IPS-15b (cell line): ENCODE measurements around the gene ARIH1.
"Not testable (repeated sequence)": the region's sequence is repeated elsewhere in the genome, so short reads cannot be mapped to it uniquely, and the experiment has no call there.

Experiments used
- H3K27me3 ChIP-seq: one replicate; pipeline ENCODE4 v1.6.1; 2013; ENCODE audit warnings: low read length; ENCODE audit not compliant: control insufficient read depth, insufficient read depth
- H3K36me3 ChIP-seq: one replicate; pipeline ENCODE4 v1.6.1; 2013; ENCODE audit warnings: low read length; ENCODE audit not compliant: control insufficient read depth, insufficient read depth
- H3K4me1 ChIP-seq: one replicate; pipeline ENCODE4 v1.6.1; 2013; ENCODE audit warnings: mild to moderate bottlenecking, low read length; ENCODE audit not compliant: control insufficient read depth, insufficient read depth
- H3K4me3 ChIP-seq: one replicate; pipeline ENCODE4 v1.5.1; 2013; ENCODE audit warnings: low read depth, low read length
- H3K9ac ChIP-seq: one replicate; pipeline ENCODE4 v1.6.1; 2013; ENCODE audit warnings: low read depth, mild to moderate bottlenecking, low read length
- H3K9me3 ChIP-seq: one replicate; pipeline ENCODE4 v1.6.1; 2013; ENCODE audit warnings: mild to moderate bottlenecking, low read length; ENCODE audit not compliant: control insufficient read depth, insufficient read depth

ARIH1 gene

DNA sequence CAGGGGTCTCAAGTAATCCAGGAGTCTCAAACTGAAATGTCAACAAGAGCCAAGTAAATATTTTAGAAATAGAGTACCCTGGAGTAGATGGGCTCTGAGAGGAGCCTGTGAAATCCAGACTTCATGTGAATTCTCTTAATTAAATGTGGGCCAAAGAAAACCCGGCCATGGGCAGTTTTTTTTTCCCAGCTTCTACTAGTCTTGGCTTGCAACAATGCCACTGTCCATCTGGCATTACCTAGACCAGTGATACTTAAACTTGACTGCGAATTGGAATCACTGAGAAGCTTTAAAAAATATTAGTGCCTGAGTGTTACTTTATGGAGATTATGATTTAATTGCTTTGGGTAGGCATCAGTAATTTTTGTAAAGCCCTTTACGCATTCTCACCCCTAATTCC lies 114.0 kb downstream of the ARIH1 start:
- H3K9me3 ChIP-seq: no peaks in the 10 kb centered on the region
- H3K36me3 ChIP-seq: no peaks in the 10 kb centered on the region
- H3K27me3 ChIP-seq: no peaks in the 10 kb centered on the region
- H3K9ac ChIP-seq: no peak overlapping the region
- no peak overlapping the region for H3K4me3 ChIP-seq
- no peaks in the 10 kb centered on the region for H3K4me1 ChIP-seq

DNA sequence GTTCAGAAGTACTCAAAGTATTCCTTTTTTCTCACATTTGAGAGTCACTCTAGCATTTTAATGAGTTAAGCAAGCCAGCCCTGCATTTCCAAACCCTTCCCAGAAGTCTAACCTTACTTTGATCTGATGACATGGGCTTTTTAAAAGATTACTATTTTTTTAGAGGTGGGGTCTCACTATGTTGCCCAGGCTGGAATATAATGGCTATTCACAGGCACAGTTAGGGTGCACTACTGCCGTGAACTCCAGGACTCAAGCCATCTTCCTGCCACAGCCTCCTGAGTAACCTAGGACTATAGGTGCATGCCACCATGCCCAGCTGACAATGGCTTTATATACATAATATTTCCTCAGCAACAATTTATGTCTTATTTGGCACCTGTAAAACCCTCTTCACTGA lies 116.3 kb downstream of the ARIH1 start:
- H3K27me3 ChIP-seq: no peaks in the 10 kb centered on the region
- no peaks in the 10 kb centered on the region for H3K9me3 ChIP-seq
- no peak overlapping the region for H3K9ac ChIP-seq
- H3K4me1 ChIP-seq: no peaks in the 10 kb centered on the region
- H3K36me3 ChIP-seq: no peaks in the 10 kb centered on the region
- no peak overlapping the region for H3K4me3 ChIP-seq

DNA sequence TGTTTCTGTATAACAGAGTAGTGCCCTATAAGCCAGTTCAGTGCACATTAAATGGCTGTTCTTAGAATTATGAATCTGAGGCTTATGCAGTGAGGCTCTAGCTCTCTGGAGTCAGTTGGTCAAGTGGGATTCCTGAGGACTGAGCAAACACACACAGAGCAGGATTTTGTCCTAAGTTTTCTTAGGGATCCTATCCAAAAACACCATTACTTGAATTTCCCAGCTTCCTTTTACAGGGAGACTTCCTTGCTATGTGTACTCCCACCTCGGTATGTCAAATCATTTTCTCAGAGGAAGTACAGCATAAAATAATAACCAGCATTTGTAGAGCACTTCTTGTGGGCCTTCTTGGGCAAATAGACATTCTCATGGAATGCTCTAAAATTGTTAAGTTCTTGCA lies 117.2 kb downstream of the ARIH1 start:
- Histone ChIP-seq H3K9me3 (no peaks in the 10 kb centered on the region), H3K27me3 (no peaks in the 10 kb centered on the region), H3K36me3 (no peaks in the 10 kb centered on the region), H3K4me1 (no peaks in the 10 kb centered on the region), H3K9ac (no peak overlapping the region), H3K4me3 (no peak overlapping the region)

DNA sequence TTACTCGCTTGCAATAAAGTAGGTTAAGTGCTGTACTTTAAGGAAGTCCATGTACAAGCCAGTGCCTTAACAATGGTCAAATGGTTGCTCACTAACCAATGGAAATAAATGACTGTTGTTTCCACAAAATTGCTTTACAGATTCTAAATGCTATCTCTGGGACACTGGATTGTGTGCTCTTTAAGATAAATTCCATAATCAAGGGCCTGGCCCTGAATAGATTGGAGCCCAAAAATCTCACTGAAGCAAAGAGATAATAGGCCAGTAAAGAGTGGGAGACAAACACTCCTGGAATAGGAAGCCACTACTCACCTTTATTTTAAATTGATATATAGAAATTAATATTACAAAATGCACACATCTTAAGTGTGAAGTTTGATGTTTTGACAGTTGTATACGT lies 118.0 kb downstream of the ARIH1 start:
- Histone ChIP-seq H3K27me3 (no peaks in the 10 kb centered on the region), H3K4me3 (no peak overlapping the region), H3K4me1 (no peaks in the 10 kb centered on the region), H3K9me3 (no peaks in the 10 kb centered on the region), H3K9ac (no peak overlapping the region), H3K36me3 (no peaks in the 10 kb centered on the region)

DNA sequence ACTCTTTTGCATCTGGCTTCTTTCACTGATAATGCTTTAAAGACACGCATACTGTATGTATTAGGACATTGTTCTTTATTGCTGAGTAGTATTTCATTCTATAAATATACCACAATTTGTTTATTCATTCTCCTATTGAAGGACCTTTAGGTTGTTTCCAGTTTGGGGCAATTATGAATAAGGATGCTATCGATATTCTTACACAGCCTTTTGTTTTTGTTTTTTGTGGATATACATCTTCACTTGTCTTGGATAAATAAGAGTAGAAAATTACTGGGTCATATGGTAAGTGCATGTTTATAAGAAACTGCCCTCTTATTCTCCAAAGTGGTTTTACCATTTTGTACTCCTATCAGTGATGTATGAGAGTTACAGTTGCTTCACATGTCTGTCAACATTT lies 118.5 kb downstream of the ARIH1 start:
- H3K4me3 ChIP-seq: no peak overlapping the region
- H3K9ac ChIP-seq: no peak overlapping the region
- H3K36me3 ChIP-seq: no peaks in the 10 kb centered on the region
- no peaks in the 10 kb centered on the region for H3K9me3 ChIP-seq
- H3K4me1 ChIP-seq: no peaks in the 10 kb centered on the region
- H3K27me3 ChIP-seq: no peaks in the 10 kb centered on the region

DNA sequence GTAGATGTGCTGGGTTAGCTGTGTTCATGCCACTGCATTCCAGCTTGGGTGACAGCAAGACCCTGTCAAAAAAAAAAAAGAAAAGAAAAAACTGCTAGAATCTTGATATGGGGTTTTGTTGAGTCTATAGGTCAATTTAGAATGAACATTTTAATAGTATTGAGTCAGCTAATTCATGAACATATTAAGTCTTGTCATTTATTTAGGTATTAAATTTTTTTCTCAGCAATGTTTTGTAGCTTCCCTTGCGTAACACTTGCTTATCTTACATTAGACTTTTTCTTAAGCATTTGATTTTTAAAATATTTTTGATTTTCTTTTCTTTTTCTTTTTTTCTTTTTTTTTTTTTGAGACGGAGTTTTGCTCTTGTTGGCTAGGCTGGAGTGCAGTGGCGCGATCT lies 119.7 kb downstream of the ARIH1 start:
- H3K4me3 ChIP-seq: no peak overlapping the region
- H3K9me3 ChIP-seq: no peaks in the 10 kb centered on the region
- no peaks in the 10 kb centered on the region for H3K4me1 ChIP-seq
- H3K9ac ChIP-seq: no peak overlapping the region
- H3K27me3 ChIP-seq: no peaks in the 10 kb centered on the region
- H3K36me3 ChIP-seq: no peaks in the 10 kb centered on the region

DNA sequence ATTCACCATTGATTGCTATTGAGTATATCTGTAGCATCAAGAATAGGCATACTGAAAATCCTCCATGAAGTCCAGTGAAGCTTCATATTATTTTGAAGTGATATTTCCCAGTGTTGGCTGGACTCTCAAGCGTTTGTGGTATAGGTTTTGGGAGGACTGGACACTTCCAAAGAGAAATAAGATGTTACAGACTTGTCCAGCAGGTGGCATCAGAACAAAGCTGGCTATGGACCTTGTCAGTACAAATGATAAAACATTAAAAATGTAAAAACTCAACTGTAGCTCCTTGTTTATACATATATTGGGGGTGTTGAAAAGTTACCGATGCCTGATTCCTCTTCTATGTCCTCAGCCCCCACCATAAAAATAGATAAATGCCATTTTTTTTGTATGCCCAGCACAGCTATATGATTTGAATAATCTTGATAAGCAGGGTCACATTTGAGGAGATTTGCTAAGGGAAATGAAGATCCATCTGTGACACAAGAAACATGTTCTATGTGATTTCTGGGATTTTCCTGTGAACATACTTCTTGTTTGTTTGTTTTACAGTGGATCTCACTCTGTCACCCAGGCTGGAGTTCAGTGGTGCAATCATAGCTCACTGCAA lies 125.8 kb downstream of the ARIH1 start:
- no peak overlapping the region for H3K9ac ChIP-seq
- no peaks in the 10 kb centered on the region for H3K36me3 ChIP-seq
- no peaks in the 10 kb centered on the region for H3K9me3 ChIP-seq
- H3K4me3 ChIP-seq: no peak overlapping the region
- H3K4me1 ChIP-seq: peaks cover 6% of the 10 kb centered on the region
- H3K27me3 ChIP-seq: peaks cover 2% of the 10 kb centered on the region

DNA sequence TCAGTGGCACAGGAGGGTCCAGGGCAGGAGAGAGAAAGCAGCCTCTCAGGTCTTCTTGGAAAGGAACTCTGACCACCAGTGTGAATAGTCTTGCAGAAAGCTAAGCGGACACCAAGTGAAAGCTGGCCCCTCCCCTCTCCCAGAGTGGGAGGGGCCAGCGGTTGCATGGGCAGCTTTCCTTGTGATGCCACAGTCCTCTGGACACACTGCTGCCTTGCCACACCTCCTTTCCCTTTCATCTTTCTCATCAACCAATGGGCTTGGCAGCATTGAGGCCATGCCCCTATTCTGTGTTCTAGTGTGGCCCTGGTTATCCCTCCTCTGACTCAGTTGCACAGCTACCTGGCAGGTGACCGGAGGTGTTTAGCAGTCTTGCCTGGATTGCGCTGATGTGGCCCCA lies 130.7 kb downstream of the ARIH1 start:
- H3K4me1 ChIP-seq: peaks cover 6% of the 10 kb centered on the region
- peaks cover 2% of the 10 kb centered on the region for H3K27me3 ChIP-seq
- no peaks in the 10 kb centered on the region for H3K9me3 ChIP-seq
- H3K4me3 ChIP-seq: no peak overlapping the region
- H3K9ac ChIP-seq: no peak overlapping the region
- no peaks in the 10 kb centered on the region for H3K36me3 ChIP-seq

DNA sequence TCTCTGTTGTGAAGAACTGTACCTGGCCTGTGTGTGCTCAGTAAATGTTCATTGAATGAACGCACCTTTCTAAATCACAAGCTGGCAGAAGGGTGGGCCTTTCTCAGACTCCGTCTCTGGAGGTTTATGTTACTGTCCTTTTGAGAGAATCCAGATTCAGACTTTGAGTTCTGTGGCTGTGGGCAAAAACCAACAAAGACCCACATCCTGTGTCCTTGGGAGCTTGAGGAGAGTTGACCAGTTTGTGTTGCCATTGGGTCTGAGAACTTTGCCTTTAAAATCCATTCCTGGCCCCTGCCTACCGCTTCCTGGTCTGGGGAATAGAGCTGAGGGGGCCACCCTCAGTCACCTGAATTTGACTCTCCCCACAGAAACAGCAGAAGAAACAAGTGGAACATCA lies 134.0 kb downstream of the ARIH1 start:
- not testable (repeated sequence) for H3K9me3 ChIP-seq, H3K4me3 ChIP-seq, H3K4me1 ChIP-seq, H3K36me3 ChIP-seq, H3K27me3 ChIP-seq, H3K9ac ChIP-seq

DNA sequence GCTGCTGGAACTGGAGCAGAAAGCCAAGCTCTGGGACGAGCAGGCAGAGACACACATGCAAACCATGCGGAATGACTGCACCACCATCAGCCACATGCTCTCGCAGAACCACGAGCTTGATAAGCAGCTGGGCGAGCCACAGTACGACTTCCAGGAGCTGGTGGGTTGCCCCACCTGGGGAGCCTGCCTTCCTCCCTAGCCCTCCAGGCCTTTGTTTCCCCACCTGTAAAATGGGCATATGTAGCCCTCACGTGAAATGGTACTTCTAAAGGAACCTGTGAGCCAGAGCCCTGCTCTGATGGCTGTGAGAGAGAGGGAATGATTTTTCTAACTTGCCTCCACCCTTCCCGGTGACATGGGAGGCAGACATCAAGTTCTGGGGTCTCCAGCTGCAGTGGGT lies 135.7 kb downstream of the ARIH1 start:
- Histone ChIP-seq H3K36me3 (no peaks in the 10 kb centered on the region), H3K9me3 (no peaks in the 10 kb centered on the region)

DNA sequence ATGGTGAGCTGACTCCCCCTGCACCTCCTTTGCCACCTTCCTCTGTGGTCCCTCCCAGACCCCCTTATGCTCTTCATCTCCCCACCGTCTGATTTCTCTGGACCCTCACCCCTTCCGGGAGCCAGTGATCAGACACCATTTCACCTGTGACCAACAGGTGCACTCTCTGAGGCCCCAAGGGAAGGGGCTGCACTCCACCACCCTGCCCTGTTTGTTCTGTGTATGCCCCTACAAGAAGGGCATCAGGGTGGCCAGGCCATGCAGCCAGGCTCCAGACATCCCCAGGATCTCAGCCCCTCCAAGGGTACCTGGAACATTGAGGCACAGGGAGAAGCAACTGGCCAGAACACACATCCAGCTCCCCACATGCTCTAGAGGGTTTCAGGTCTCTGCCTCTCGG lies 138.2 kb downstream of the ARIH1 start:
- H3K9ac ChIP-seq, H3K4me3 ChIP-seq, H3K9me3 ChIP-seq, H3K36me3 ChIP-seq, H3K27me3 ChIP-seq: not testable (repeated sequence)
- H3K4me1 ChIP-seq: peaks cover 11% of the 10 kb centered on the region

More for the DNA sequence above, 135.7 kb downstream of the ARIH1 start:
- no peak overlapping the region for H3K4me3 ChIP-seq
- H3K27me3 ChIP-seq: no peaks in the 10 kb centered on the region
- no peak overlapping the region for H3K9ac ChIP-seq
- peaks cover 1% of the 10 kb centered on the region for H3K4me1 ChIP-seq

DNA sequence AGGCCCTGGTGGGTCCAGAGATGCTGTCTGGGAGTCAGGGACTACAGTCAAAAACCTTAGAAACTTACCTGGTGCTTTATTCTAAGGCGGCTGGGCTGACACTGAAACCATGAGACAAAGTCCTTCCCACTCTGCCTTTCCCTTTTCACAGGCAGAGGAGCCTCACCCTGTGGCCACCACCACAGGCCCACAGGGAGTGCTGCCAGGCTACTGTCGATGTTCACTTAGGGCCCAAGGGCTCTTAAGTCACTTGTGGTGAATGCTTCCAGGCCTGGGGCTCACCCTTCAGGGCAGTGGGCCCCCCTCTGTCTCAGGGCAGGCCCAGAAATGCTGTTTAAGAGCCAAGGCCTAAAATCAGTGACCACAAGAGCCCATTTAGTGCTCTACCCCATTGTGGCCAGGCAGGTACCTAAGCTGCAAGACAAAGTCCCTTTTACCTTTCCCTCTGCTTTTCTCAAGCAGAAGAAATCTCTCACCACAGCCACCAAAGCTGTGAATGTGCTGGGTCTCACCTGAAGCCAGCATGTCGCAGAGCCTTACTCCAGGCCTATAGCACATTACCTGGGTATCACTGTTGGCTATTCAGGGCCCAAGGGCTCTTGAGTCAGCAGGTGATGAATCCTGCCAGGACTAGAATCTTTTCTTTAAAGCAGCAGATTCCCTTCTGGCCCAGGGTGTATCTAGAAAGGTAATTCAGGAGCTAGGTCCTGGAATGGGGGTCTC lies 140.8 kb downstream of the ARIH1 start:
- peaks cover 11% of the 10 kb centered on the region for H3K4me1 ChIP-seq
- peak overlapping the region; percentile 24 for H3K9ac ChIP-seq
- H3K36me3 ChIP-seq: no peaks in the 10 kb centered on the region
- no peaks in the 10 kb centered on the region for H3K27me3 ChIP-seq
- no peaks in the 10 kb centered on the region for H3K9me3 ChIP-seq
- H3K4me3 ChIP-seq: no peak overlapping the region
